Measurements from ENCODE around the gene CTSF.

- no peak for TF ChIP-seq CTCF (IDR thresholded peaks at IDR 0.05)
- TF ChIP-seq EP300 (IDR thresholded peaks at IDR 0.05), result no peak
- no peak for TF ChIP-seq POLR2AphosphoS5 (IDR thresholded peaks at IDR 0.05)
- TF ChIP-seq POLR2A (IDR thresholded peaks at IDR 0.05), result no peak
Measured at GRCh38 chr11:66586136-66586535, 17.7 kb upstream of the CTSF start.

Data from suprapubic skin (tissue), 4 donors.